Putamen (tissue), 1 donor: ENCODE data around the gene SFRP5.
A peak's percentile ranks its signal among the peaks of the same experiment; 100 is the strongest.

Experiments
- DNase-seq: peaks from one replicate; pipeline ENCODE4 v3.0.0-alpha.2; 2016; ENCODE audit warnings: low spot score

Gene SFRP5

GRCh38 chr10:97771913-97772823 is at the start of gene SFRP5:
SFRP5 (minus strand) TSS chr10:97771999; CDS start chr10:97771833, 166 bp downstream.
- no peak for DNase-seq

- no peak for DNase-seq
These were observed 48.4 kb upstream of the SFRP5 start for GRCh38 chr10:97820096-97820704.

- DNase-seq = no peak
These were observed 46.8 kb upstream of the SFRP5 start for GRCh38 chr10:97818572-97818971.

GRCh38 chr10:97816609-97817008 is 44.8 kb upstream of the SFRP5 start:
- DNase-seq = no peak

GRCh38 chr10:97814996-97815395 is 43.2 kb upstream of the SFRP5 start:
- DNase-seq = no peak

GRCh38 chr10:97813311-97813710 is 41.5 kb upstream of the SFRP5 start:
- no peak for DNase-seq

GRCh38 chr10:97812696-97813095 is 40.9 kb upstream of the SFRP5 start:
- DNase-seq = no peak

GRCh38 chr10:97811958-97812357 is 40.2 kb upstream of the SFRP5 start:
- no peak for DNase-seq

- no peak for DNase-seq
These were observed 38.6 kb upstream of the SFRP5 start for GRCh38 chr10:97810446-97810845.

- no peak for DNase-seq
These were observed 34.1 kb upstream of the SFRP5 start for GRCh38 chr10:97805949-97806348.

- DNase-seq = no peak
These were observed 33.5 kb upstream of the SFRP5 start for GRCh38 chr10:97805096-97805884.

- no peak for DNase-seq
These were observed 29.6 kb upstream of the SFRP5 start for GRCh38 chr10:97801422-97801821.

GRCh38 chr10:97800474-97800873 is 28.7 kb upstream of the SFRP5 start:
- DNase-seq = no peak

GRCh38 chr10:97798958-97799610 is 27.3 kb upstream of the SFRP5 start:
- DNase-seq = no peak

GRCh38 chr10:97796651-97797050 is 24.9 kb upstream of the SFRP5 start:
- DNase-seq = no peak

- no peak for DNase-seq
These were observed 24.1 kb upstream of the SFRP5 start for GRCh38 chr10:97795886-97796285.

- DNase-seq = peak; percentile 22
These were observed 20.3 kb upstream of the SFRP5 start for GRCh38 chr10:97791824-97792721.

- DNase-seq = no peak
These were observed 18.1 kb upstream of the SFRP5 start for GRCh38 chr10:97789770-97790397.

GRCh38 chr10:97788552-97789442 is 17.0 kb upstream of the SFRP5 start:
- no peak for DNase-seq
